HT1080 (cell line): ENCODE data around the gene GAL3ST2. TPM values are rescaled to one million over a fixed set of nuclear protein-coding genes. Genes with fewer than 3 reads are reported as not detected.
"Not testable (repeated sequence)": the region's sequence is repeated elsewhere in the genome, so short reads cannot be mapped to it uniquely, and the experiment has no call there.

ENCODE experiments used
- DNase-seq: peaks from one replicate; pipeline ENCODE4 v3.0.0-alpha.2; 2015; ENCODE audit warnings: low read depth
- total RNA-seq: library from RNA; depleted of rRNA; stranded (reverse); fragments of >200 nt; shearing (Covaris generic); gene quantifications from 2 replicates; pipeline ENCODE4 v1.2.3, GENCODE V29; 2014

GAL3ST2 gene
- total RNA-seq, 1 experiment from 2014 or later = not detected

- DNase-seq = peak; percentile 25
Observed at GRCh38 chr2:241791385-241791784, 14.8 kb downstream of the GAL3ST2 start.

- no peak for DNase-seq
Observed at GRCh38 chr2:241793385-241793784, 16.8 kb downstream of the GAL3ST2 start.

- no peak for DNase-seq
Observed at GRCh38 chr2:241794250-241794823, 17.7 kb downstream of the GAL3ST2 start.

GRCh38 chr2:241795021-241795999 is 18.7 kb downstream of the GAL3ST2 start:
- DNase-seq = no peak

- no peak for DNase-seq
Observed at GRCh38 chr2:241796209-241796608, 19.6 kb downstream of the GAL3ST2 start.

GRCh38 chr2:241796610-241797138 is 20.1 kb downstream of the GAL3ST2 start:
- no peak for DNase-seq

- no peak for DNase-seq
Observed at GRCh38 chr2:241797441-241798080, 20.9 kb downstream of the GAL3ST2 start.

GRCh38 chr2:241798081-241798630 is 21.5 kb downstream of the GAL3ST2 start:
- DNase-seq = no peak

GRCh38 chr2:241798631-241799521 is 22.3 kb downstream of the GAL3ST2 start:
- no peak for DNase-seq

- no peak for DNase-seq
Observed at GRCh38 chr2:241799522-241800197, 23.0 kb downstream of the GAL3ST2 start.

- DNase-seq = not testable (repeated sequence)
Observed at GRCh38 chr2:241800198-241800903, 23.7 kb downstream of the GAL3ST2 start.

- DNase-seq = no peak
Observed at GRCh38 chr2:241801611-241802420, 25.2 kb downstream of the GAL3ST2 start.

GRCh38 chr2:241802421-241803318 is 26.0 kb downstream of the GAL3ST2 start:
- DNase-seq = no peak

GRCh38 chr2:241803387-241804325 is 27.0 kb downstream of the GAL3ST2 start:
- DNase-seq = no peak

- DNase-seq = peak; percentile 52
Observed at GRCh38 chr2:241804326-241805229, 28.0 kb downstream of the GAL3ST2 start.
